Stimulated activated CD8-positive, alpha-beta memory T cell treated with anti-CD3 and anti-CD28 coated beads, Interleukin-12 subunit alpha, Interleukin-12 subunit beta, amount 100 ng/mL, for 24 hours (primary cell): ENCODE data around the gene FNTB.

Experiments
- DNase-seq: peaks from one replicate; pipeline ENCODE4 v3.0.0-alpha.2; 2020; ENCODE audit errors: extremely low read depth

FNTB gene

GRCh38 chr14:65052832-65053231 lies 66.1 kb downstream of the FNTB start:
- no peak for DNase-seq

DNA sequence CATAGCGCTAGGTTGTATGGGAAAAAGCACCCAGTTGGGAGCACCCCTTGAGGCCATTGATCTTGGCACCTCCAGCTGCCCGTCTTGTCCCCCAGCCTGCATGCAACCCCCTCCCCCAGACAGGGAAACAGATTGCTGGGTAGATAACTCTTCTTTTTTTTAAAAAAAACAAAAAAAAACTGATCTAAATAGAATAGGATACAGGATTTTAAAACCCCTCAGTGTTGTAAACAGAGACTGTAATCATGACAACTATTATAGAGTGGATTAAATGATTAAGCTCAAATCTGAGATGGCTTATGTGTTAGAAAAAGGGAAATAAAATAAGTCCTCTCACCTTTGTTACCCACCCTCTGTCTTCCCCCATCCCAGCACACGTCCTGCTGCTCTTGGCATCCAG lies 66.8 kb downstream of the FNTB start:
- DNase-seq, result no peak

DNA sequence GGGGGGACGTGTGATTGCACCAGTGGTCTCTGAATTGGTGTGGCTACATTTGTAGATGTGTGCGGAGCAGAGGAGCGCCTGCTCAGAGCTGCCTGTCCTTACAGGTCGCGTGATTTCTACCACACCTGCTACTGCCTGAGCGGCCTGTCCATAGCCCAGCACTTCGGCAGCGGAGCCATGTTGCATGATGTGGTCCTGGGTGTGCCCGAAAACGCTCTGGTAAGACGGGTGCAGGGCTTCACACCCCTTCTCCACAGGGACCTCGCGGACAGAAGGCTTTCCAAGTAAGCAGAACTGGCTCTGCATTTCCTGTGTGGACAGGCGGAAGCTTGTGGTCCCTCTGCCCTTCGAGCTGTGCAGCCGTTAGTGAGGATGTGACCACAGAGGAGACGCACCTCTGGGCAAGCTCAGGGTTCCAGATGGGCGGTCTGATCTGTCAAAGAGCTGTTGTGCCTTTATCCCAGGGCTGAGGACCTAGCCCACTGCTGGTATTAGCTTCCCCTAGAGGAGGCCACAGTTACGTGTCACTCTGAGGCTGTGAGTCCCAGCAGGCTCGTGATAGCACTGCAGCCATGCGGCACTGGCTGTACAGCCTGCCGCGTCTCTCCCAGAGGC lies 67.9 kb downstream of the FNTB start:
- DNase-seq, result no peak

DNA sequence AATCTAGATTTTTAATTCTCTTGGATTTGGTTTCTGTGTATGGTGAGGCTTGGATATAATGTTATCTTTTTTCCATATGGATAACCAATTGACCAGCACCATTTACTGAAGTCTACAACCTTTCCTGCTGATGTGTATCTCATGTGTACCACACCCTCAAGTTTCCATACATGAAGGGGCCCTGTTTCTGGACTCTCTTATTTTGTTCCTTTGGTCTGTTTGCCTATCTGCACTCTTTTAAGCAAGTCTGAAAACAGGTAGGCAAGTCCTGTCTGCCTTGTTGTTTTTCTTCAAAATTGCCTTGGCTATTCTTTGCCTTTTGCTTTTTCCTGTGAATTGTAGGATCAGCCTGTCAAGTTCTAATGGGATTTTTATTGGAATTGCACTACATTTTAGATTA lies 71.0 kb downstream of the FNTB start:
- DNase-seq, result no peak

GRCh38 chr14:65062096-65063075 lies 75.7 kb downstream of the FNTB start:
- no peak for DNase-seq

GRCh38 chr14:65065719-65066118 lies 79.0 kb downstream of the FNTB start:
- DNase-seq, result no peak

DNA sequence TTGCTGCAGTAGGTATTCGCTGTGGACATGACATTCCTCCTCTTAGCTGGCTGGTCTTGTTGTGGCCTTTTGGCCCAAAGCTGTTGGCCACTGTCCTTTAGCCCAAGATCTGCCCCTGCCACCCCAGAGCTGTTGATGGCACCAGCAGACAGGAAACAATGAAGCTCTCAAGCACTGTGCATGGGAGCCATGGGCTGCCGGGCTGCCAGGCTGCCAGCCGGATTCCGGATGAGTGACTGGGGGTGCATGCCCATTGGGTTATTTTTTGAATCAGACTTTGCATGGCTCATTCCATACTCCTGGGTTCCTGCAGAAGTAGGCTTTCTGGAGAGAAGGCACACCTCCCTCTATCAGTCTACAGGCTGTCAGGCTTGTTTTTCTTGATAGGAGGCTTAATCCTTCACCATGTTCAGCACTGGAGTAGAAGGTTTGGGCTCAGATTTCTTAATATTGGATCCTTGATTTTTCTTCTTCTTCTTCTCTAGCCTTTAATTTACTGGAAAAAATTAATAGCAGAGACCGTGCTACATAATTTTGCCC lies 83.2 kb downstream of the FNTB start:
- DNase-seq, result no peak

GRCh38 chr14:65070471-65070976 lies 83.8 kb downstream of the FNTB start:
- no peak for DNase-seq

DNA sequence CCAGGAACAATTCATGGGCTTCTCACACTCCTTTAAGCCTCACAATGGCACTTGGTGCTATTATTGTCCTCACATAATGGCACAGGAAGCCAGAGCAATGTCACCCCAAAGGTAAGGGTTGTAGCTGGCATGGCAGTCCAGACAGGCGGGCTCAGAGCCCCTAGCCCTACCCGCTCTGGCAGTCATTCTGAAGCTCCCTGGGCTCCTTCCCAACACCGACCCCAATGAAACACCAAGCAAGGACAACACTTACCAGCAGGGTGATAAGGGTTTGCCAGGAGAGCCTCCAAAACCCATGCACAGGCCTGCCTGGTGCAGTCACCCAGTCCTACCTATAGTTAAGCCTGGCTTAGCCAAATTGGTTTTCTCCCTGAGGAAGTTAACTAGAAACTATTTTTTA lies 84.8 kb downstream of the FNTB start:
- DNase-seq, result no peak

DNA sequence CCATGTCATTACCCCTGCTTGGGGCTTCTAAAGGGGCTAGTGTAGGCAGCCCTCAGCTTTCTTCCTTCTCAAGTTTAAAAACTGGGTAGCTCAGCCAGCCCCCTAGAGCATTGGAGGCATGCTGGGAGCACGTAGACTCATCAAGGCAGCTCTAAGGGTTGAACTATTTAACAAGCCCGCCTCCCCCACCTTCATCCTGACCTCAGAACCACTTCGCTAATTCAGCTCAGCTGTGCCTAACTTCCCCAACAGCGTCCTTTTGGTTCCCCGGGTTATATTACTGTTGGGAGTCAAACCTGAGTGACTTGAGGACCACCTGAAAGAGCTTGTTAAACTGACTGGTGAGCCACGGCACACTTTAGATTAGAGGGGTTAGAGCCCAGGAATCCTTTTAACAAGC lies 85.6 kb downstream of the FNTB start:
- no peak for DNase-seq

DNA sequence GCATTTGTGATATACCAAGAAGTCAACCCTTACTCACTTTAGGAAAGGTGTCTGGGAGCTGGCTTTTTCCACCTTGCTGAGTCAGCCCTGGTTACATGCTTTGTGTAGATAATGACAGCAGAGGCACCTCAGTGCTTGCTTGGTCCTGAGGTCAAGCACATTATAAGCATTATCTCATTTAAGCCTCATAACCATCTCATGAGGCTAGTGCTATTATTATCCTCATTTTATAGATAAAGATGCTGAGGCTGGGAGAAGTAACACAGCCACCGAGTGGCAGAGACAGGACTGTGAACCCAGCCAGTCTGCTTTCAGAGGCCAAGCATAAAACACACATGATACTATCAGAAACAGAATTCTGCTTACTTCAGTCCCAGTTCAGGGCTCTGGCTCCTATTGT lies 86.2 kb downstream of the FNTB start:
- no peak for DNase-seq

DNA sequence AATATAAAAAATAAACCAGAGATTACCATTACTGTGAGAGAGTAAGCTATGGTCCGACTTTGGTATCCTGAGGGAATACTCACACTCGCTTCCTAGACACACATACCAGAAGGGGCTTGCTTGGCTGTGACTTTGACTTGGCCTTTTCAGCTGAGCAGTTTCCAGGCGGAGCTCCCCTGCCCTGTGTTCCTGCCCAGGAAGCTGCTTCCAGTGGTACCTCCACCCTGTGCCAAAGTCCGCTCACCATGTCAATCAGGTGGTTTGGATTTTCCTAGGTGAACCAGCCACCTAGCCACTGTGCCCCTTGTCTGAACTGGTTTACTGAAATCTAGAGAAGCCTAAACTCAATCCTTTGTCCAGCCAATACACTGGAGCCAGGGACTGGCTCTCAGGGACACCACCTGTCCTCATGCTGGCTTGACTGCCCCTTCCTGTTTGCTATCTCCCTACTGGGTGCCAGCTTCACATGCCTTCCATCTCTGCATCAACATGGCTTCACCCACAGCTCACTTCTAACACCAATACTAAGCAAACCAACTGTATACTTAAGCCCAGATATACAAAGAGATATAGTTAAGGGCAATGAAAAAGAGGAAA lies 87.0 kb downstream of the FNTB start:
- no peak for DNase-seq

DNA sequence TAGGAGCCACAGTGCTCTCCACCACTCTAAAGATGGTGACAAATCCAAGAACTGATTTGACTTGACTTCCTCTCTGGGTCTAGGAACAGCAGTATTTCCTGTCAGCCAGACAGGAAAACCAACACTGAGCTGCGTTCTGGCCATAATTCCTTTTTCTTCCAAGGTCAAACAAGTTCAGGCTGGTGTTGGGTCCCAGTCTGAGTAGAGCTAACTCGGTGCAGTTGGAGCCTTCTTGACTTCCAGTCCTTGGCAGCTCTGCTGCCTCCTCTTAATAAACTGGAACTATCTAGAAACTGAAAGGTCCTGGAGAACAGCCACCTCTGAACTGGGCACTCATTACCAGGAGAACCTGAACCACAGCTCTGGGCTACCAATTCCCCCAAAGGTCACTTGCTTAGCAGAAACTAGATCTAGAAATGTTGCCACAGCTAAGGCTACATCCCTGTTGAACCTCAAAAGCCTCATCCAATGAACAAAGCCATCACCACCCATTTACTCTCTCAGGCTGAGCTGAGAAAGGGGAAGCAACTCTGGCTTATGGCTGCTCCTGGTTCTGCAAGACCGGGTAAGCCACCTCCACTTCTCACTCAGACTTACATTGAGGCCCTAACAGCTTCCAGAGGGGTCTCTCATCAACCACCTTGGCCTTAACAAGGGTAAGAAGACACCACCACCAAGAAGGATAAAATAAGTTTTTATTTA lies 87.9 kb downstream of the FNTB start:
- DNase-seq, result no peak

DNA sequence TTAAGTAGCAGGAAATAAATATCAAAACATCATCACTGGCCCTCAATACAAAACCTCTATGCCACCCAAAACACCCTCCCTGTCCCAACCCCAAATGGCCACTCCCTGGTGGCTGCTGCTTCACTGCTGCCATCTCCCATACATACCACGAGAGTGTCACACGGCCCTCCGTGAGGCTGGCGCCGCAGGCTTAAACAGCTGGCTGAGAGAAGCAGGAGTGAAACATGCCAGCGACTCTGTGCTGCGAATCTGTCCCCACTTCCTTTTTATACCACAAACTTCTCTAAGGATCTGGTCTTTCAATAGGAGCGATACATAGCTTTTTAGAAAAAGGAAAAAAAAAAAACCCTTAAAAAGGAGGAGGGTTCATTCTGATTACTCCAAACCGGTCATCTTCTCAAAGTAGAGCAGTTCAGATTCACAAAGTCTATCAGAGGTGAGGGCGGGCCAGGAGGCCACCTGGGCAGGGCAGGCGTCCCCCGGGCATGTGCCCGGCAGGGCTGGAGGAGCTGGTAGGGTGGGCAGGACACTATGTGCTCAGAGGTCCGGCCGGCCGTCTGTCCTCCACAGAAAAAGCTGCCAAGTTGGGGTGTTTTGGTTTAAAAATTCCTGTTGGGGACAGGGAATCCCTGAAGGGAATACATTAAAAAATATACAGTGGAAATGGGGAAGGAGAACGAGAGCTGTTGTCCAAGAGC lies 89.1 kb downstream of the FNTB start:
- no peak for DNase-seq

DNA sequence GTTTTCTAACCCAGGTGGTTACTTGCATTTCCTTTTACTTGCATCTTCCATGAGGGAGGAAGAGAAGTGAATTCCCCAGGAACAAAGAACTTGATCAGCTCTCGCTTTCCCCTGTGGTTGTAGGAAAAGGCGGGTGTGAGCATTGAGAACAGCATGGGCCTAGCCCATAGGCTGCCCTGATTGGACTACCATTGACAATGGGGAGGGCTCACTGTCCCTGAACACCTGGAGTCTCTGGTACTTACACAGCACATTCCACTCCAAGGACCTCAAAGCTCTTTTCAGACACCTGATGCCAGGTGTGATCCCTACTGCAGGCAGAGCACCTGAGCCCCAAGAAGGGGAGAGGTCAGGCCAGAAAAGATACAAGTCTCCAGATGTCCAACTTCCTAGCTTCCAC lies 90.6 kb downstream of the FNTB start:
- no peak for DNase-seq

GRCh38 chr14:65079201-65079600 lies 92.5 kb downstream of the FNTB start:
- DNase-seq, result no peak

GRCh38 chr14:65079768-65080167 lies 93.1 kb downstream of the FNTB start:
- DNase-seq, result no peak

DNA sequence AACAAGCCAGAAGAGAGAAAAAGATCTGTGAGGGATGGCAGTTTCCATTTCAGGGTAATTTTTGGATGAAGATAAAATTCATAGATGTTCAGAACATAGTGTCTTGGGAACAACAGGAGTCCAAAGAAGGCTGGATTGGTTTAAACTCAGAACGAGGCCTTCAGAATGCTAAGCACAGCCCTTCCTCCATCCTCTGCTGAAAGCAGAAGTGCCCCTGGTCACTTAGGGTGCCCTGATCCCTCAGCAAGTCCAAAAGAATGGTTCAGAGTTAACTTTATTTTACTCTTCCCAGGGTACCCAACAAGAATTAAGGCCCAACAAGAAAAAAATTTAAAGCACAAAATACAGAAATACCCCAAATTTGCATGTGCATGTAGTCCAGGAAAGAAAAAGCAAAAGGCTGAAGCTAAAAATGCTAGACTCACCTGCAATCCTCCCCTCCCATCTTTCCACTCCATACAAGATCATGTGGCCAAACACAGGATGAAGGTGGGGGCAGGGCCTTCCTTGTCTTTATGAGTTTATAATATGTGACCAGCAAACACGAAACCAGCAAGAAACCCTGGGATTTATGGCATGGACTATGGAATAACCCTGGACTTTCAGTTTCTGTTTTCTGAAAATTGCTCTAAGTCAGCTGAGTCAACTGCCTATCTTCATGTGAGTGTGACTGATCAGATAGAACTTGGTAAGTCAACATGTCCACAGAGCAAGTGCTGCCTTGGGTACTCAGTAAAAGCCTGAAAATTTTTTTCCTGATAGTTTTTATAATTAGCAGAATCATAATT lies 94.5 kb downstream of the FNTB start:
- DNase-seq, result no peak

- no peak for DNase-seq
These were observed 96.2 kb downstream of the FNTB start for GRCh38 chr14:65082930-65083329.
